ENCODE results near the gene GIPC1. TPM values are rescaled to one million over a fixed set of nuclear protein-coding genes. Genes with fewer than 3 reads are reported as not detected.

GIPC1 gene
- total and polyA plus RNA-seq, 2 of the 4 experiments (the other 2 are of a cell fraction) = 74.2 to 133 TPM

- Histone ChIP-seq H2BK120ac (ENCODE audit: low read depth, low read length) (no peak overlapping the region), H2BK15ac (ENCODE audit: low read depth, low read length) (no peak overlapping the region), H3K4me2 (ENCODE audit: low read depth, low read length) (no peak overlapping the region), H3K4me1 (ENCODE audit: control insufficient read depth, insufficient read depth, low read length) (peaks cover 35% of the 10 kb centered on the region), H2AK9ac (replicated peaks; ENCODE audit: low read depth, low read length, poor library complexity) (peak overlapping the region; percentile 81), H4K20me1 (ENCODE audit: insufficient read depth, low read length) (peaks cover 33% of the 10 kb centered on the region), H3K4me3 (ENCODE audit: insufficient read depth, low read depth, low read length) (no peak overlapping the region), H3K79me1 (ENCODE audit: low read depth in 1 of 2, low read length in 2 of 2) (peaks cover 8 to 44% of the 10 kb centered on the region in 2 experiments), H3K9me1 (ENCODE audit: insufficient read depth, low read length) (0 out of 2 replicates have a peak, but pooled peaks cover 14% of the 10 kb centered on the region), H3K36me3 (ENCODE audit: control insufficient read depth, insufficient read depth, low read length) (peaks cover 25% of the 10 kb centered on the region), H4K8ac (ENCODE audit: low read depth in 2 of 2, low read length in 2 of 2) (no peak overlapping the region), H3K18ac (ENCODE audit: low read depth, low read length) (no peak overlapping the region), H3K4ac (ENCODE audit: low read depth, low read length) (no peak overlapping the region), H3K27ac (ENCODE audit: insufficient read depth, low read length) (peak overlapping the region; percentile 14; the same call in 1 of the 2 replicates), H3K56ac (ENCODE audit: extremely low read depth, insufficient read depth, low read length) (no peak overlapping the region), H2BK5ac (ENCODE audit: low read depth, low read length, poor library complexity, severe bottlenecking) (no peak overlapping the region), H3K23ac (ENCODE audit: low read depth, low read length) (no peak overlapping the region), H2AFZ (replicated peaks; ENCODE audit: low read length, poor library complexity) (no peak overlapping the region), H2AK5ac (ENCODE audit: low read depth, low read length) (no peak overlapping the region), H2BK20ac (ENCODE audit: low read depth, low read length) (no peak overlapping the region), H3K9me3 (ENCODE audit: control insufficient read depth, insufficient read depth, low read length) (no peaks in the 10 kb centered on the region), H3K9ac (ENCODE audit: low read depth, low read length) (no peak overlapping the region; the same call in 1 of the 2 replicates), H4K5ac (ENCODE audit: low read depth, low read length) (no peak overlapping the region), H4K91ac (ENCODE audit: insufficient read depth, low read depth, low read length) (no peak overlapping the region), H3K14ac (replicated peaks; ENCODE audit: low read depth, low read length) (no peak overlapping the region), H3K27me3 (ENCODE audit: control insufficient read depth, insufficient read depth, low read length) (no peaks in the 10 kb centered on the region)
- BruUV-seq (replicated peaks) = no TSS peak
- ChIA-PET CTCF (no interaction called here), POLR2A (ENCODE audit: unreplicated experiment) (no interaction called here)
- WGBS, 2 experiments (ENCODE audit: extremely low coverage in 2 of 2, insufficient read length in 1 of 2) = no CpG with 5 or more reads among the region's 10 CpGs
- TF ChIP-seq CEBPB (IDR thresholded peaks at IDR 0.05; ENCODE audit: low read depth, low read length) (no peak), MAFK (IDR thresholded peaks at IDR 0.05; ENCODE audit: low read depth, low read length) (no peak), RAD21 (IDR thresholded peaks at IDR 0.05; ENCODE audit: low read length) (no peak), RFX5 (IDR thresholded peaks at IDR 0.05; ENCODE audit: low read depth, low read length) (no peak), FOS (IDR thresholded peaks at IDR 0.05; ENCODE audit: low read depth, low read length) (no peak), NFE2L2 (IDR thresholded peaks at IDR 0.05; ENCODE audit: low read depth, low read length) (no peak), SMC3 (IDR thresholded peaks at IDR 0.05; ENCODE audit: low read depth, low read length) (no peak)
- in situ Hi-C loops (cut with MboI; ENCODE audit: low sequenced_read_pairs) (loop anchor here (10.0 kb wide), 1 partner anchor 593 kb away; no protein-coding TSS in a partner anchor), dilution Hi-C loops (cut with HindIII; ENCODE audit: low sequenced_read_pairs, unreplicated experiment) (no loop called here), intact Hi-C loops (cut with micrococcal nuclease) (loop anchor here (5.0 kb wide), 1 partner anchor 340 kb away; the partner anchor contains the start of gene ASF1B)
- no peak for ATAC-seq (ENCODE audit: low read depth)
- DNase-seq = no peak
Observed at GRCh38 chr19:14477418-14478112, 18.4 kb downstream of the GIPC1 start.
